ENCODE measurements around the gene FBXO46. TPM values are rescaled to one million over a fixed set of nuclear protein-coding genes. Genes with fewer than 3 reads are reported as not detected.

The FBXO46 gene
- total and polyA plus RNA-seq, 2 of the 4 experiments (the other 2 are of a cell fraction): 3.0 to 6.8 TPM

- 95% methylated on average over 4 of the region's 15 CpGs; no CpG with 5 or more reads in 1 of the 2 experiments for WGBS, 2 experiments (ENCODE audit: extremely low coverage in 2 of 2, insufficient read length in 1 of 2)
- Histone ChIP-seq H2AK9ac (replicated peaks; ENCODE audit: low read depth, low read length, poor library complexity) (no peak overlapping the region), H3K4me1 (ENCODE audit: control insufficient read depth, insufficient read depth, low read length) (peaks cover 6% of the 10 kb centered on the region), H2BK120ac (ENCODE audit: low read depth, low read length) (no peak overlapping the region), H2AK5ac (ENCODE audit: low read depth, low read length) (no peak overlapping the region), H4K91ac (ENCODE audit: insufficient read depth, low read depth, low read length) (no peak overlapping the region), H3K23ac (ENCODE audit: low read depth, low read length) (no peak overlapping the region), H3K9ac (ENCODE audit: low read depth, low read length) (no peak overlapping the region), H2BK20ac (ENCODE audit: low read depth, low read length) (no peak overlapping the region), H2BK15ac (ENCODE audit: low read depth, low read length) (no peak overlapping the region), H3K9me3 (ENCODE audit: control insufficient read depth, insufficient read depth, low read length) (no peaks in the 10 kb centered on the region), H4K5ac (ENCODE audit: low read depth, low read length) (no peak overlapping the region), H3K9me1 (ENCODE audit: insufficient read depth, low read length) (no peaks in the 10 kb centered on the region), H2AFZ (replicated peaks; ENCODE audit: low read length, poor library complexity) (no peak overlapping the region), H3K4me2 (ENCODE audit: low read depth, low read length) (no peak overlapping the region), H4K20me1 (ENCODE audit: insufficient read depth, low read length) (no peaks in the 10 kb centered on the region), H3K27me3 (ENCODE audit: control insufficient read depth, insufficient read depth, low read length) (no peaks in the 10 kb centered on the region), H4K8ac (ENCODE audit: low read depth in 2 of 2, low read length in 2 of 2) (no peak overlapping the region), H3K36me3 (ENCODE audit: control insufficient read depth, insufficient read depth, low read length) (peaks cover 20% of the 10 kb centered on the region), H3K4ac (ENCODE audit: low read depth, low read length) (no peak overlapping the region), H2BK5ac (ENCODE audit: low read depth, low read length, poor library complexity, severe bottlenecking) (no peak overlapping the region), H3K56ac (ENCODE audit: extremely low read depth, insufficient read depth, low read length) (no peak overlapping the region), H3K18ac (ENCODE audit: low read depth, low read length) (no peak overlapping the region), H3K14ac (replicated peaks; ENCODE audit: low read depth, low read length) (no peak overlapping the region), H3K4me3 (ENCODE audit: insufficient read depth, low read depth, low read length) (no peak overlapping the region), H3K79me1 (ENCODE audit: low read depth in 1 of 2, low read length in 2 of 2) (peaks cover 29 to 66% of the 10 kb centered on the region in 2 experiments), H3K27ac (ENCODE audit: insufficient read depth, low read length) (no peak overlapping the region)
- POLR2A ChIA-PET (ENCODE audit: unreplicated experiment): no interaction called here
- no peak for DNase-seq
- BruUV-seq (replicated peaks): no TSS peak
- CTCF ChIA-PET: no interaction called here
- intact Hi-C loops (cut with micrococcal nuclease) (no loop called here), in situ Hi-C loops (cut with MboI; ENCODE audit: low sequenced_read_pairs) (no loop called here), dilution Hi-C loops (cut with HindIII; ENCODE audit: low sequenced_read_pairs, unreplicated experiment) (no loop called here)
- TF ChIP-seq CEBPB (IDR thresholded peaks at IDR 0.05; ENCODE audit: low read depth, low read length) (no peak), USF2 (IDR thresholded peaks at IDR 0.05; ENCODE audit: low read depth, low read length) (no peak), MAZ (IDR thresholded peaks at IDR 0.05; ENCODE audit: borderline replicate concordance, low read depth, low read length) (no peak), SMC3 (IDR thresholded peaks at IDR 0.05; ENCODE audit: low read depth, low read length) (no peak), MXI1 (IDR thresholded peaks at IDR 0.05; ENCODE audit: borderline replicate concordance, low read depth, low read length) (no peak), RAD21 (IDR thresholded peaks at IDR 0.05; ENCODE audit: low read length) (no peak), NFE2L2 (IDR thresholded peaks at IDR 0.05; ENCODE audit: low read depth, low read length) (no peak), BHLHE40 (IDR thresholded peaks at IDR 0.05; ENCODE audit: low read depth, low read length) (no peak), RFX5 (IDR thresholded peaks at IDR 0.05; ENCODE audit: low read depth, low read length) (no peak), RCOR1 (IDR thresholded peaks at IDR 0.05; ENCODE audit: insufficient replicate concordance, low read length) (no peak), CHD1 (IDR thresholded peaks at IDR 0.05; ENCODE audit: low read depth, low read length) (no peak), FOS (IDR thresholded peaks at IDR 0.05; ENCODE audit: low read depth, low read length) (no peak), CTCF (conservative IDR thresholded peaks at IDR 0.05; ENCODE audit: low read depth, low read length) (no peak)
- no peak for ATAC-seq (ENCODE audit: low read depth)
These were observed 17.6 kb downstream of the FBXO46 start for GRCh38 chr19:45713141-45713540.

Measured in IMR-90 (cell line).